Activated CD8-positive, alpha-beta T cell treated with anti-CD3 and anti-CD28 coated beads for 36 hours (primary cell): ENCODE measurements around the gene AOPEP. TPM values are rescaled to one million over a fixed set of nuclear protein-coding genes. Genes with fewer than 3 reads are reported as not detected.

Experiments
- ATAC-seq: fragments of 200-7000 bp; cut with Tn5 transposase; one replicate; pipeline ENCODE4 v1.10.0; 2021; ENCODE audit warnings: mild to moderate bottlenecking, moderate library complexity
- CTCF ChIA-PET: fragments of 350-600 bp; sonication (Branson Sonifier 250); formaldehyde crosslinking; loops from one replicate; lab custom pipeline; 2021; ENCODE audit warnings: antibody characterized with exemption; lab: Charles Lee
- POLR2A ChIA-PET: fragments of 350-600 bp; sonication (Branson Sonifier 250); formaldehyde crosslinking; loops from one replicate; lab custom pipeline; 2021; ENCODE audit warnings: antibody characterized with exemption; lab: Charles Lee
- DNase-seq: peaks from one replicate; pipeline ENCODE4 v3.0.0-alpha.2; 2020
- H3K27ac Mint-ChIP-seq: one replicate; pipeline ENCODE4 v1.8.0; 2021; ENCODE audit warnings: mild to moderate bottlenecking, mixed read lengths
- H3K27me3 Mint-ChIP-seq: one replicate; pipeline ENCODE4 v1.8.0; 2021; ENCODE audit warnings: mixed read lengths
- H3K36me3 Mint-ChIP-seq: one replicate; pipeline ENCODE4 v1.8.0; 2021; ENCODE audit warnings: low read depth, mixed read lengths
- H3K4me1 Mint-ChIP-seq: one replicate; pipeline ENCODE4 v1.8.0; 2021; ENCODE audit warnings: low read depth, mixed read lengths
- H3K4me3 Mint-ChIP-seq: one replicate; pipeline ENCODE4 v1.8.0; 2021; ENCODE audit warnings: mild to moderate bottlenecking, moderate library complexity, mixed read lengths
- H3K9me3 Mint-ChIP-seq: one replicate; pipeline ENCODE4 v1.8.0; 2021; ENCODE audit warnings: mixed read lengths
- intact Hi-C: fragments of 100-400 bp; cut with micrococcal nuclease; formaldehyde crosslinking; loops from one replicate; pipeline ENCODE4 v1.10.0; 2022
- total RNA-seq, 2 experiments: library from RNA; stranded (reverse); gene quantifications; one replicate each; pipeline ENCODE4 v1.2.3, GENCODE V29; 2021
- TF ChIP-seq, protein P1 (sequence below): fragments of 200-600 bp; IDR thresholded peaks from one replicate; pipeline ENCODE4 v1.8.0; 2022; ENCODE audit warnings: antibody characterized with exemption, mild to moderate bottlenecking

The AOPEP gene
- total RNA-seq, 2 experiments from 2014 or later: 7.1 to 8.7 TPM

DNA sequence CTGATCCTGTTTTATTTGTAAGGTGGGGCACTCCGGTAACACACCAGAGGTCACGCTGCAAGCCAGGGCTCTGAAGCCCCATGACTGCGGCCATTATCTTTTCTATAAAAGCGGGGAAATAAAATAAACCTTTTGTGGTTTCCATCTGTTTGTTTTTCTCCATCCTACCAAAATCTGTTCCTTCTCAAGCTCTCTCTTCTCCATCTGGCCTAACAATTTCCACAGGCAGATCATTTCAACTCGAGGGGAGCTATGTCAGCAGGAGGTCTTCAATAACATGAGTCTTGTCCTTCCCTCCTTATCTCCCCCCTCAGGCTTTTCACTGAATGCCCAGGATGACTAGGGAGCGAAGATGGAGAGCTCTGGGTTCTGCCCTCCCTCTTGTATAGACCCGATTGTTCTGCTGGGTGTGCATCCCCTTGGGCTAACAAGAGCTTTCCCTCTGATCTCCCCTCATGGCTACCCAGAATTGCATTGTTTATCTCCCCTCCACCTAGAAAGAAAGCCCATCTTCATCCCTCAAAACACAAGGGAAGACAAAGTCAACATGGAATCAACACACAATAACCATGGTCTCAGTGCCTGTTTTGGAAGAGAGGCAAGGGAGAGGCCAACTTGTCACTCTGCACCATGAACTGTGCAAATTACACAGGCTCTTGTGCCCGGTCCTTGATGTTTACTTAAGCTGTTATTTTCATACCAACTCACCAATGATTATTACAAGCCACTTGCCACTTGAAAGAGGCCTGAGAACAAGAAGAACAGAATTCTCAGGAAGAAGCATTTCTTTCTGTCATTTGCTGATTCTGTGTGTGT lies 403.2 kb downstream of the AOPEP start:
- TF ChIP-seq, protein P1, sequence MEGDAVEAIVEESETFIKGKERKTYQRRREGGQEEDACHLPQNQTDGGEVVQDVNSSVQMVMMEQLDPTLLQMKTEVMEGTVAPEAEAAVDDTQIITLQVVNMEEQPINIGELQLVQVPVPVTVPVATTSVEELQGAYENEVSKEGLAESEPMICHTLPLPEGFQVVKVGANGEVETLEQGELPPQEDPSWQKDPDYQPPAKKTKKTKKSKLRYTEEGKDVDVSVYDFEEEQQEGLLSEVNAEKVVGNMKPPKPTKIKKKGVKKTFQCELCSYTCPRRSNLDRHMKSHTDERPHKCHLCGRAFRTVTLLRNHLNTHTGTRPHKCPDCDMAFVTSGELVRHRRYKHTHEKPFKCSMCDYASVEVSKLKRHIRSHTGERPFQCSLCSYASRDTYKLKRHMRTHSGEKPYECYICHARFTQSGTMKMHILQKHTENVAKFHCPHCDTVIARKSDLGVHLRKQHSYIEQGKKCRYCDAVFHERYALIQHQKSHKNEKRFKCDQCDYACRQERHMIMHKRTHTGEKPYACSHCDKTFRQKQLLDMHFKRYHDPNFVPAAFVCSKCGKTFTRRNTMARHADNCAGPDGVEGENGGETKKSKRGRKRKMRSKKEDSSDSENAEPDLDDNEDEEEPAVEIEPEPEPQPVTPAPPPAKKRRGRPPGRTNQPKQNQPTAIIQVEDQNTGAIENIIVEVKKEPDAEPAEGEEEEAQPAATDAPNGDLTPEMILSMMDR: no peak
- H3K27me3 Mint-ChIP-seq: no peaks in the 10 kb centered on the region
- H3K9me3 Mint-ChIP-seq: no peaks in the 10 kb centered on the region
- no peak overlapping the region for H3K27ac Mint-ChIP-seq
- no peaks in the 10 kb centered on the region for H3K4me1 Mint-ChIP-seq
- POLR2A ChIA-PET: no interaction called here
- H3K4me3 Mint-ChIP-seq: no peak overlapping the region
- H3K36me3 Mint-ChIP-seq: no peaks in the 10 kb centered on the region
- ATAC-seq (no peak), DNase-seq (no peak)
- intact Hi-C loops: loop anchor here (5.0 kb wide), 2 partner anchors 342 to 447 kb away; no protein-coding TSS in a partner anchor
- CTCF ChIA-PET: interaction anchor here (0.7 to 9.0 kb wide), 20 partner anchors 9 to 630 kb away, joined by 3 to 193 read pairs (median 4); no protein-coding TSS in a partner anchor

DNA sequence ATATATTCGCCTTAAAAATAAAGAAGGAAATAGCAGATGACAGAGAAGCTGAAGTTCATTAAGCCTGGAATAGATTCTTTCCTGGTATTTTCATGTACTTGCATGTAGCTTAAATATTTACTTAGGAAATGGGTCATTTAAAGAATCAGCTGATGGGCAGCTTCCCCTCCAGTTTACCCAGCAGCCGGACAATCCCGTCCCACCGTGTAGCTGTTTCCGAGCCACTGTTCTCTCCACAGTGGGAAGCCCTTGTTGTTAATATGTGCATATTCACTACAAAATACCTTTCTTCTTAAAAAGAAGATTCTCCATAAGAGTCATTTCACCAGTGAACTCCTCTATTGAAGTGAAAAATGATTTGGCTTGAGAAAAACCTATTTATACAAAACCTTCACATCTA lies 404.0 kb downstream of the AOPEP start:
- Mint-ChIP-seq H3K4me3 (no peak overlapping the region), H3K27ac (no peak overlapping the region), H3K36me3 (no peaks in the 10 kb centered on the region), H3K9me3 (no peaks in the 10 kb centered on the region), H3K4me1 (no peaks in the 10 kb centered on the region), H3K27me3 (no peaks in the 10 kb centered on the region)
- DNase-seq: no peak
- POLR2A ChIA-PET: no interaction called here
- CTCF ChIA-PET: interaction anchor here (0.9 to 9.0 kb wide), 34 partner anchors 10 to 1087 kb away, joined by 3 to 193 read pairs (median 5); partner anchors contain the start of gene AOPEP
- intact Hi-C loops: no loop called here
- TF ChIP-seq, protein P1: no peak
- no peak for ATAC-seq

DNA sequence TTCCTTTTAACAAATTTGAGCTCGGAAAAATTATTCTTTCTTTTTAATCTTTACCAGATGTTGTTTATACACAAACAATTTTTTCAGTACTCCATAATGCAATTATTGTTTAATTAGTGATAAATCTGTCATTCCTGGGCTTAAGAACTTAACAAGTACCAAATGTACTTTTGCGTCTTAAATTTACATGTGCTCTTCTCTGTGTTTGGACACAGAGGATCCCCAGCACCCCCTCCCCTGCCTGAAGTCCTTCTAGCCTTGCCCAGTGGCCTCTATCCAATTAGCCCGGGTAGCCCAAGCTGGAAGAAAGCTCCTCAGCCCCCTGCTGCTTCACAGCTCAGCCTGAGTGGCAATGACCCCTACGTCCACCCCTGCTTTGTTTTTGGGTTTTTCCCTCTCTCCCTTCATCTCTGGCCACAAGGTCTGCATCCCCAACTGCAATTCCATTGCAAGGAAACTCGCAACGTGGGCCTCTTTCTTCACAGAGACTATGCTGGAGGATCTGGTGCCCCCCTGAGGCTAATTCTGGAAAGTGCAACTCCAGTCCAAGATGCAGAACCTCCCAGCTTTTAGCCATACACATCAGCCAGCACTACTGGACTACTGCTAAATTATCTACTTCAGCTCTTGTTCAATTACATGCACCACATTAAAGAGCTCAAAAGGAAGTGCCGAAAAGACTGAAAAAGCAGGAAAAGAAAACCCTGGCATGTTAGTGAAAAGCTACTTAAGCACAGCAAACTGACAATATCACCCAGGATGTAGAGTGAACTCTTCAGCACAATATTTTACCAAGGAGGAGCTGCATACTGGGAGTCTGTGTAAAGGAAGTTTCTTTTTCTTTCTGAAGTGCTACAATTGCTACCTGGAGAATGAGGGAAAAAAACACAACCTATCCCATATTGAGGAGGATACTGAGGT lies 404.8 kb downstream of the AOPEP start:
- TF ChIP-seq, protein P1: peak; percentile 75
- DNase-seq: peak; percentile 55
- ChIA-PET CTCF (interaction anchor here (0.5 to 9.0 kb wide), 47 partner anchors 9 to 1086 kb away, joined by 3 to 193 read pairs (median 4); partner anchors contain the start of gene AOPEP), POLR2A (no interaction called here)
- no peaks in the 10 kb centered on the region for H3K4me1 Mint-ChIP-seq
- H3K36me3 Mint-ChIP-seq: no peaks in the 10 kb centered on the region
- H3K9me3 Mint-ChIP-seq: no peaks in the 10 kb centered on the region
- H3K27me3 Mint-ChIP-seq: no peaks in the 10 kb centered on the region
- no peak overlapping the region for H3K27ac Mint-ChIP-seq
- ATAC-seq: peak; percentile 57
- intact Hi-C loops: no loop called here
- H3K4me3 Mint-ChIP-seq: no peak overlapping the region

DNA sequence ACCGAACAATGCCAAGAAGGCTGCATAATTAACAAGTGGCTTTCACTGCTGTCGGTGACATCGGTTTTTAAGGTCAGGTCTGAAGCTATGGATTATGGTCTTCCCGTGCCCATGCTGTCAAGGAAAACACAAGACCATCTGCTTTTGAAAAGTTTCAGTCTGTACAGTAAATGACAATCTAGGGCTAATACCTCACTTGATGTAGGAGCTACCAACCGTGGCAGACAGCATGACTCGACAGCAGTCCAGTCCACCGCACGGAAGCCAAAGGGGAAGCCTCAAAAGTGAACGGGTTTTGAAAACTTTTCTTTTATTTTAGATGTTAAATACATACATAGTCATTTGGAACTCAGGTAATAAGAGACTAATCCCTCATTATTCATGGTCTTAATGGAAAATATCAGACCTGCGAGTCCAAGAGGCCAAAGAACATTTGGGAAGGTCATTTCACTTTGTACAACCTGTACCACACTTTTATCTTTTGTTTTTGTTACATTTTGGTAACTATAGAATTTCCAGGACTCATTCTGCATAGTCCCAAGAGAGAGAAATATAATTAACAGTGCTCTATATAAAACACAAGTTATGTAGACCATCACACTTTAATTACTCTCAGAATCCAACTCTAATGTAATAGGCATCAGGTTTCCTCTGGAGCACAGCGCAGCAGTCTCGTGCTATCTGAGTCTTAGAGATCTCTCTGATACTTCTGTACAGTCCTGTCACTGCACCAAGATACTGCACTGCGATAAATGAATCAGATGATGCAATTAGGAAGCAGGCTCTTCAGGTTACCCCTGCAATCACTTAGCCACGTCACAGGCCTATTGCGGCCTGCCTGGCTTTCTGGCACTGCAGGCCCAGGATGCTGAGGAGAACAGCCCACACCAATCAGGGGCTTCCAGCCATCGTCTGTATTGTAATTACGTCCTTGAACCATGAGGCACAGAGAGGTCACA lies 406.1 kb downstream of the AOPEP start:
- intact Hi-C loops: no loop called here
- DNase-seq (no peak), ATAC-seq (no peak)
- Mint-ChIP-seq H3K4me3 (no peak overlapping the region), H3K9me3 (no peaks in the 10 kb centered on the region), H3K36me3 (no peaks in the 10 kb centered on the region), H3K27me3 (no peaks in the 10 kb centered on the region), H3K4me1 (no peaks in the 10 kb centered on the region), H3K27ac (no peak overlapping the region)
- TF ChIP-seq, protein P1: no peak
- ChIA-PET POLR2A (no interaction called here), CTCF (interaction anchor here (1.1 to 9.0 kb wide), 15 partner anchors 11 to 1085 kb away, joined by 3 to 193 read pairs (median 7); no protein-coding TSS in a partner anchor)
